Effector CD8-positive, alpha-beta T cell (primary cell): Measurements from ENCODE around the gene HJV.

ENCODE experiments used
- DNase-seq: peaks from one replicate; lab custom pipeline; 2025; lab: John Stamatoyannopoulos, UW

The HJV gene

GRCh38 chr1:145977486-145978470 is 43.8 kb downstream of the HJV start:
- peak; percentile 55 for DNase-seq

GRCh38 chr1:145977016-145977415 is 44.5 kb downstream of the HJV start:
- DNase-seq = no peak

- DNase-seq = no peak
These were observed 46.3 kb downstream of the HJV start for GRCh38 chr1:145975216-145975615.

GRCh38 chr1:145974721-145975120 is 46.8 kb downstream of the HJV start:
- no peak for DNase-seq

GRCh38 chr1:145972580-145972979 is 49.0 kb downstream of the HJV start:
- DNase-seq = no peak
